Astrocyte (in vitro differentiated cells and primary cell): Measurements from ENCODE around the gene WSB2. TPM values are rescaled to one million over a fixed set of nuclear protein-coding genes. Genes with fewer than 3 reads are reported as not detected.

Experiments used
- DNase-seq: peaks from one replicate; pipeline ENCODE4 v3.0.0-alpha.2; 2010; ENCODE audit warnings: low read depth
- FAIRE-seq: peaks from 2 replicates; lab custom pipeline; 2011; peaks lifted over from hg19 to GRCh38; lab: Jason Lieb, UNC
- H2AFZ ChIP-seq: 2 replicates; pipeline ENCODE4 v1.6.0; 2012; ENCODE audit warnings: low read depth, low read length, inconsistent platforms
- H3K27ac ChIP-seq: 2 replicates; pipeline ENCODE4 v1.5.1; 2011; ENCODE audit warnings: low read depth, low read length, inconsistent platforms
- H3K27me3 ChIP-seq: 2 replicates; pipeline ENCODE4 v1.6.0; 2011; ENCODE audit warnings: low read length, inconsistent platforms; ENCODE audit not compliant: insufficient read depth
- H3K36me3 ChIP-seq: 2 replicates; pipeline ENCODE4 v1.5.1; 2011; ENCODE audit warnings: low read length, inconsistent platforms; ENCODE audit not compliant: insufficient read depth
- H3K4me1 ChIP-seq: 2 replicates; pipeline ENCODE4 v1.5.1; 2011; ENCODE audit warnings: low read length, inconsistent platforms; ENCODE audit not compliant: insufficient read depth
- H3K4me2 ChIP-seq: 2 replicates; pipeline ENCODE4 v1.6.0; 2012; ENCODE audit warnings: low read length, inconsistent platforms
- H3K4me3 ChIP-seq: 2 replicates; pipeline ENCODE4 v1.5.1; 2011; ENCODE audit warnings: low read depth, mild to moderate bottlenecking, low read length, inconsistent platforms; ENCODE audit not compliant: insufficient read depth
- H3K79me2 ChIP-seq: 2 replicates; pipeline ENCODE4 v1.6.0; 2012; ENCODE audit warnings: mild to moderate bottlenecking, low read length, inconsistent platforms; ENCODE audit not compliant: insufficient read depth
- H3K9ac ChIP-seq: 2 replicates; pipeline ENCODE4 v1.6.0; 2012; ENCODE audit warnings: mild to moderate bottlenecking, low read length, inconsistent platforms
- H3K9me3 ChIP-seq: 2 replicates; pipeline ENCODE4 v1.5.1; 2012; ENCODE audit warnings: low read depth, mild to moderate bottlenecking, low read length, inconsistent platforms; ENCODE audit not compliant: insufficient read depth
- H4K20me1 ChIP-seq: 2 replicates; pipeline ENCODE4 v1.6.0; 2012; ENCODE audit warnings: low read length, inconsistent platforms; ENCODE audit not compliant: insufficient read depth
- H3K27ac Mint-ChIP-seq: one replicate; pipeline ENCODE4 v1.8.0; 2021; ENCODE audit warnings: mild to moderate bottlenecking, mixed read lengths; ENCODE audit not compliant: unreplicated experiment
- H3K27me3 Mint-ChIP-seq: one replicate; pipeline ENCODE4 v1.8.0; 2021; ENCODE audit warnings: low read depth, mixed read lengths; ENCODE audit not compliant: unreplicated experiment
- H3K36me3 Mint-ChIP-seq: one replicate; pipeline ENCODE4 v1.8.0; 2021; ENCODE audit warnings: low read depth, mixed read lengths; ENCODE audit not compliant: unreplicated experiment
- H3K4me1 Mint-ChIP-seq: one replicate; pipeline ENCODE4 v1.8.0; 2021; ENCODE audit warnings: low read depth, mixed read lengths; ENCODE audit not compliant: unreplicated experiment
- H3K4me3 Mint-ChIP-seq: one replicate; pipeline ENCODE4 v1.8.0; 2021; ENCODE audit warnings: mild to moderate bottlenecking, moderate library complexity, mixed read lengths; ENCODE audit not compliant: unreplicated experiment
- H3K9me3 Mint-ChIP-seq: one replicate; pipeline ENCODE4 v1.8.0; 2021; ENCODE audit warnings: mild to moderate bottlenecking, mixed read lengths; ENCODE audit not compliant: unreplicated experiment
- EZH2 ChIP-seq: IDR thresholded peaks from 2 replicates; pipeline ENCODE4 v1.6.1; 2012; ENCODE audit warnings: mild to moderate bottlenecking, low read length, inconsistent platforms; ENCODE audit not compliant: insufficient read depth
- total RNA-seq: library from RNA; stranded (reverse); gene quantifications from 2 replicates; pipeline ENCODE4 v1.2.1, GENCODE V29; 2021
- TF ChIP-seq, protein P1 (sequence below): IDR thresholded peaks from 2 replicates; pipeline ENCODE4 v1.5.1; 2011; ENCODE audit warnings: low read depth, mild to moderate bottlenecking, inconsistent platforms, low read length, moderate library complexity; ENCODE audit not compliant: insufficient read depth

Gene WSB2
- total RNA-seq, 1 donor from 2014 or later = 113 TPM

DNA sequence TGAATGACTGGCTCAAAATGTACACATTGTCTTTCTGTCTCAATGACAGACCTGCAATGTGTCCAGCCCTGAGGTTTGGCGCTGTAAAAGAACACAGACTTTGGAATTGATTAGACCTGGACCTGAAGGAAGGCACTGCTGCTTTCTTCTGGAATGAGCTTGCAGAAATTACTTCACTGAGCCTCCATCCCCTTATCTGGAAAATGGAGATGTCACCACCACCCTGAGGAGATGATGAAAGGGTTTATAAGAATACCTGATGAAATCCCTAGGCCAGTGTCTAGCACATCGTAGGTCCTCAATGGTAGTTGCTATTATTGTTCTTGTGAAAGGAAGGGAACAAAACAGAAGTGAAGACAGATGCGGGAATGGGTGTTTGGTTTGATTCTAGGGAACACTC is 9.7 kb upstream of the WSB2 start:
- H3K9me3 Mint-ChIP-seq = no peaks in the 10 kb centered on the region

DNA sequence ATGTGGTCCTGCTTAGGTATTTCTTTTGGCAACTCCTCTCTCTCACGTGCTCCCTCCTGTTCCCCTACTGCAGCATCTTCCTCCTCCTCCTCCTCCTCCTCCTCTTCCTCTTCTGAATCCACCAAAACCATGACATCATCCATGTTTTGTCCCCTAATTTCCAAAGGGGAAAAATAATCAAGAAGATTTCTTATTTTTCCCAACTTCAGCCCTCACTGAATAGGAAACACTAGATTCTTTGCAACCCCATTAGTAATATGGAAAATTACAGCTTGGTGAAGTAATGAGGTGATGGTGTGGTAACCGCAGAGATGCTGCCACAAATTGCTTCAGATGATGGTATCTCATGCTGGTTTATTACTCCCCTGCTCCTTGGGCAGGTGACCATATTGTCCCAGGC is 7.5 kb upstream of the WSB2 start:
- H2AFZ ChIP-seq = no peak overlapping the region
- H3K27ac ChIP-seq = no peak overlapping the region
- no peak for DNase-seq
- Mint-ChIP-seq H3K4me1 (peaks cover 10% of the 10 kb centered on the region), H3K27me3 (no peaks in the 10 kb centered on the region), H3K4me3 (no peak overlapping the region), H3K27ac (no peak overlapping the region), H3K36me3 (no peaks in the 10 kb centered on the region), H3K9me3 (no peaks in the 10 kb centered on the region)
- H3K9me3 ChIP-seq = no peaks in the 10 kb centered on the region
- no peaks in the 10 kb centered on the region for H3K36me3 ChIP-seq
- no peak for FAIRE-seq
- H3K9ac ChIP-seq = no peak overlapping the region
- TF ChIP-seq, protein P1, sequence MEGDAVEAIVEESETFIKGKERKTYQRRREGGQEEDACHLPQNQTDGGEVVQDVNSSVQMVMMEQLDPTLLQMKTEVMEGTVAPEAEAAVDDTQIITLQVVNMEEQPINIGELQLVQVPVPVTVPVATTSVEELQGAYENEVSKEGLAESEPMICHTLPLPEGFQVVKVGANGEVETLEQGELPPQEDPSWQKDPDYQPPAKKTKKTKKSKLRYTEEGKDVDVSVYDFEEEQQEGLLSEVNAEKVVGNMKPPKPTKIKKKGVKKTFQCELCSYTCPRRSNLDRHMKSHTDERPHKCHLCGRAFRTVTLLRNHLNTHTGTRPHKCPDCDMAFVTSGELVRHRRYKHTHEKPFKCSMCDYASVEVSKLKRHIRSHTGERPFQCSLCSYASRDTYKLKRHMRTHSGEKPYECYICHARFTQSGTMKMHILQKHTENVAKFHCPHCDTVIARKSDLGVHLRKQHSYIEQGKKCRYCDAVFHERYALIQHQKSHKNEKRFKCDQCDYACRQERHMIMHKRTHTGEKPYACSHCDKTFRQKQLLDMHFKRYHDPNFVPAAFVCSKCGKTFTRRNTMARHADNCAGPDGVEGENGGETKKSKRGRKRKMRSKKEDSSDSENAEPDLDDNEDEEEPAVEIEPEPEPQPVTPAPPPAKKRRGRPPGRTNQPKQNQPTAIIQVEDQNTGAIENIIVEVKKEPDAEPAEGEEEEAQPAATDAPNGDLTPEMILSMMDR = no peak
- TF ChIP-seq EZH2 = no peak
- no peak overlapping the region for H3K4me3 ChIP-seq
- no peaks in the 10 kb centered on the region for H3K27me3 ChIP-seq
- H3K79me2 ChIP-seq = no peaks in the 10 kb centered on the region
- no peaks in the 10 kb centered on the region for H3K4me1 ChIP-seq
- no peak overlapping the region for H3K4me2 ChIP-seq
- H4K20me1 ChIP-seq = no peaks in the 10 kb centered on the region

More for the DNA sequence above, 9.7 kb upstream of the WSB2 start:
- DNase-seq = no peak
- no peak overlapping the region for H3K9ac ChIP-seq
- no peak for TF ChIP-seq EZH2
- TF ChIP-seq, protein P1 = no peak
- H4K20me1 ChIP-seq = no peaks in the 10 kb centered on the region
- H3K27me3 ChIP-seq = no peaks in the 10 kb centered on the region
- H3K4me1 ChIP-seq = no peaks in the 10 kb centered on the region
- H2AFZ ChIP-seq = no peak overlapping the region
- no peaks in the 10 kb centered on the region for H3K4me1 Mint-ChIP-seq
- no peak overlapping the region for H3K27ac Mint-ChIP-seq
- no peak overlapping the region for H3K4me3 ChIP-seq
- no peaks in the 10 kb centered on the region for H3K36me3 ChIP-seq
- H3K79me2 ChIP-seq = no peaks in the 10 kb centered on the region
- H3K9me3 ChIP-seq = no peaks in the 10 kb centered on the region
- no peak for FAIRE-seq
- H3K27me3 Mint-ChIP-seq = no peaks in the 10 kb centered on the region
- H3K36me3 Mint-ChIP-seq = peaks cover 3% of the 10 kb centered on the region
- no peak overlapping the region for H3K4me3 Mint-ChIP-seq
- H3K4me2 ChIP-seq = no peak overlapping the region
- H3K27ac ChIP-seq = no peak overlapping the region

DNA sequence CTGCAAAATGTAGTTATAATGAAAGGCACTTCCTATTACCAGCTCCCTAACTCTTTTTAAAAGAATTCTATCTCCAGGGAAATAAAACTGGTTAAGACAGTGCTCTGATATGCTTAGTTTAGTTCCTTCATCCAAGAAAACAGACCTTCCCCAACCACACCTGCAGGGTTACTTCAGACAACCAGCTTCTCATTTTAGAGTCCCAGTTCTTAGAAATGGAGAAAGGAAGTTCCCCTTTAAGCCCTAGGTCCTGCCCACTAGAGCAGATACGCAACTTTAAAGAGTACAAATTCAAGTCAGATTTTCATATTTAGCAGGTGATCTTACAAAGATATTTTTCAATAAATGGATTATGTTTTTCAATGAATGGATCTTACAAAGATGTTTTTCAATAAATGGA is 4.4 kb upstream of the WSB2 start:
- Histone ChIP-seq H3K4me2 (no peak overlapping the region), H3K4me1 (peaks cover 5% of the 10 kb centered on the region), H3K79me2 (peaks cover 17% of the 10 kb centered on the region), H3K27me3 (no peaks in the 10 kb centered on the region), H2AFZ (no peak overlapping the region), H3K4me3 (no peak overlapping the region), H4K20me1 (no peaks in the 10 kb centered on the region), H3K27ac (no peak overlapping the region), H3K36me3 (no peaks in the 10 kb centered on the region), H3K9me3 (no peaks in the 10 kb centered on the region), H3K9ac (no peak overlapping the region)
- Mint-ChIP-seq H3K36me3 (no peaks in the 10 kb centered on the region), H3K9me3 (no peaks in the 10 kb centered on the region), H3K27me3 (no peaks in the 10 kb centered on the region), H3K4me3 (no peak overlapping the region), H3K4me1 (peaks cover 19% of the 10 kb centered on the region), H3K27ac (no peak overlapping the region)
- DNase-seq = no peak
- FAIRE-seq = no peak
- TF ChIP-seq, protein P1 = no peak
